Measurements from ENCODE around the gene PEAK3.

DNA sequence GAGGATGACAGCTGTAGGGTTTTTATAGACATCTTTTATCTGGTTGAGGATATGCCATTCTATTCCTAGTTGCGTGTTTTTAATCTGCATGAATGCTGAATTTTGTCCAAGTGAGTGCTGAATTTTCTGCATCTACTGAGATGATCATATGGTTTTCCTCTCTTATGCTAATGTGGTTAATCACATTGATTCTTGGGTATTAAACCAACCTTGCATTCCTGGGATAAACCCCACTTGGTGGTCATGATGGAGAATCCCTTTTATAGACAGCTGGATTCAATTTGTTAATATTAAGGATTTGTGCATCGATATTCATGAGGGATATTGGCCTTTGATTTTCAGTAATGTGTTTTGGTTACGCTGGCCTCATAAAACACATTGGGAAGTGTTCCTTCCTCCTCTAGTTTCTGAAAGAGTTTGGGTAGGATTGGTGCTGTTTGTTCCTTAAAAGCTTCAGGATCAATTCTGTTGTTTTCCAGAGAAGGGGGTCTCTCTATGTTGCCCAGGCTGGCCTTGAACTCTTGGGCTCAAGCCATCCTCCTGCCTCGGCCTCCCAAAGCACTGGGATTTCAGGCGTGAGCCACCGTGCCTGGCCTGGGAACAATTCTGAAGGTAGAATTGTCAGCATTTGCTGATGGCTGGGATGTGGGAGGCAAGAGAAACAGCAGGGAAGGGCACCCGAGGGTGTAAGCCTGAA is 33.3 kb upstream of the PEAK3 start:
- TF ChIP-seq POLR2A (IDR thresholded peaks at IDR 0.05) (no peak), CTCF (IDR thresholded peaks at IDR 0.05) (no peak)
